Measurements from ENCODE around the gene PLEKHG4B.
"Not testable (repeated sequence)": the region's sequence is repeated elsewhere in the genome, so short reads cannot be mapped to it uniquely, and the experiment has no call there.

Gene PLEKHG4B

GRCh38 chr5:159448-160172 is 67.6 kb downstream of the PLEKHG4B start:
- DNase-seq, result no peak
- TF ChIP-seq GATA1 (IDR thresholded peaks at IDR 0.05; ENCODE audit: low read depth, low read length) (no peak), POLR2A (IDR thresholded peaks at IDR 0.05; ENCODE audit: low read length) (no peak)

GRCh38 chr5:160173-160510 is 68.2 kb downstream of the PLEKHG4B start:
- DNase-seq, result no peak
- TF ChIP-seq POLR2A (IDR thresholded peaks at IDR 0.05; ENCODE audit: low read length) (no peak), GATA1 (IDR thresholded peaks at IDR 0.05; ENCODE audit: low read depth, low read length) (no peak)

GRCh38 chr5:160921-161802 is 69.2 kb downstream of the PLEKHG4B start:
- DNase-seq, result no peak

GRCh38 chr5:161803-162110 is 69.8 kb downstream of the PLEKHG4B start:
- no peak for DNase-seq
- TF ChIP-seq POLR2A (IDR thresholded peaks at IDR 0.05; ENCODE audit: low read length), result no peak
- TF ChIP-seq GATA1 (IDR thresholded peaks at IDR 0.05; ENCODE audit: low read depth, low read length), result no peak

More at GRCh38 chr5:160921-161802, 69.2 kb downstream of the PLEKHG4B start:
- TF ChIP-seq POLR2A (IDR thresholded peaks at IDR 0.05; ENCODE audit: low read length) (no peak), GATA1 (IDR thresholded peaks at IDR 0.05; ENCODE audit: low read depth, low read length) (no peak)

GRCh38 chr5:162190-162564 is 70.2 kb downstream of the PLEKHG4B start:
- no peak for DNase-seq
- TF ChIP-seq GATA1 (IDR thresholded peaks at IDR 0.05; ENCODE audit: low read depth, low read length) (no peak), POLR2A (IDR thresholded peaks at IDR 0.05; ENCODE audit: low read length) (no peak)

- TF ChIP-seq GATA1 (IDR thresholded peaks at IDR 0.05; ENCODE audit: low read depth, low read length) (no peak), POLR2A (IDR thresholded peaks at IDR 0.05; ENCODE audit: low read length) (no peak)
- DNase-seq, result no peak
These were observed 70.8 kb downstream of the PLEKHG4B start for GRCh38 chr5:162565-163337.

- DNase-seq, result no peak
- no peak for TF ChIP-seq POLR2A (IDR thresholded peaks at IDR 0.05; ENCODE audit: low read length)
- TF ChIP-seq GATA1 (IDR thresholded peaks at IDR 0.05; ENCODE audit: low read depth, low read length), result no peak
These were observed 71.3 kb downstream of the PLEKHG4B start for GRCh38 chr5:163338-163620.

GRCh38 chr5:163841-164240 is 71.9 kb downstream of the PLEKHG4B start:
- no peak for DNase-seq
- TF ChIP-seq GATA1 (IDR thresholded peaks at IDR 0.05; ENCODE audit: low read depth, low read length) (no peak), POLR2A (IDR thresholded peaks at IDR 0.05; ENCODE audit: low read length) (no peak)

- no peak for DNase-seq
- TF ChIP-seq POLR2A (IDR thresholded peaks at IDR 0.05; ENCODE audit: low read length) (no peak), GATA1 (IDR thresholded peaks at IDR 0.05; ENCODE audit: low read depth, low read length) (no peak)
These were observed 72.3 kb downstream of the PLEKHG4B start for GRCh38 chr5:164244-164643.

- DNase-seq, result not testable (repeated sequence)
These were observed 72.8 kb downstream of the PLEKHG4B start for GRCh38 chr5:164783-165182.

GRCh38 chr5:166441-167372 is 74.7 kb downstream of the PLEKHG4B start:
- no peak for DNase-seq

GRCh38 chr5:167511-167910 is 75.5 kb downstream of the PLEKHG4B start:
- DNase-seq, result no peak
- TF ChIP-seq GATA1 (IDR thresholded peaks at IDR 0.05; ENCODE audit: low read depth, low read length) (no peak), POLR2A (IDR thresholded peaks at IDR 0.05; ENCODE audit: low read length) (no peak)

More at GRCh38 chr5:166441-167372, 74.7 kb downstream of the PLEKHG4B start:
- TF ChIP-seq GATA1 (IDR thresholded peaks at IDR 0.05; ENCODE audit: low read depth, low read length), result no peak
- TF ChIP-seq POLR2A (IDR thresholded peaks at IDR 0.05; ENCODE audit: low read length), result no peak

- TF ChIP-seq POLR2A (IDR thresholded peaks at IDR 0.05; ENCODE audit: low read length) (no peak), GATA1 (IDR thresholded peaks at IDR 0.05; ENCODE audit: low read depth, low read length) (no peak)
- no peak for DNase-seq
These were observed 76.2 kb downstream of the PLEKHG4B start for GRCh38 chr5:167982-168660.
